ENCODE data around the gene CYP4F22.
"Not testable (repeated sequence)": the region's sequence is repeated elsewhere in the genome, so short reads cannot be mapped to it uniquely, and the experiment has no call there.

Gene CYP4F22

DNA sequence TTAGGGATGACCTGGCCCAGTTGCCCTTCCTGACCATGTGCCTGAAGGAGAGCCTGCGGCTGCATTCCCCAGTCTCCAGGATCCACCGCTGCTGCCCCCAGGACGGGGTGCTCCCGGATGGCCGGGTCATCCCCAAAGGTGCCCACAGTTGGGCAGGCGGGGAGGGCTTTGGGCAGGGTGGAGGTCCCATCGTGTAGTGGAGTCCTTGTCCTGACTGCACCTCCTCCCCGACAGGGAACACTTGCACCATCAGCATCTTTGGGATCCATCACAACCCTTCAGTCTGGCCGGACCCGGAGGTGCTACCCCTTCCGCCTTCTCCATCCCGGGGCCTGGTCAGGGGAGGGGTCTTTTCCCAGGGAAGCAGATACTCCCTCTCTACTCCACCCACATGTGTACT lies 75.0 kb downstream of the CYP4F22 start:
- no peak for DNase-seq

DNA sequence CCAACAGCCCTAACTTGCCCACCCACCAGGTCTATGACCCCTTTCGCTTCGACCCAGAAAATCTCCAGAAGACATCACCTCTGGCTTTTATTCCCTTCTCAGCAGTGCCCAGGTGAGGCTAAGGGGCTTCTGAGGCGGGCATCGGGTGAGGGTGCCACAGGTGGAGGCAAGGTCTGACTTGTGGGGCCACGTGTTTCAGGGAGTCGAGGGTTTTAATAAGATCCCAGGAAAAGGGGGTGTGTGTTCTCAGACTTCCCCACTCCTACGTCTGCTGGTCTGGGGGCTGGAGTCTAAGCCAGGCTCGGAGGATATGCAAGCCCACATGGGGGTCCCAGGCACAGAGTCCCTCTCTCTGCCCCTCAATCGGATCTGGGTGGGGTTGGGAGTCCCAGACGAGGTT lies 75.8 kb downstream of the CYP4F22 start:
- DNase-seq: no peak

DNA sequence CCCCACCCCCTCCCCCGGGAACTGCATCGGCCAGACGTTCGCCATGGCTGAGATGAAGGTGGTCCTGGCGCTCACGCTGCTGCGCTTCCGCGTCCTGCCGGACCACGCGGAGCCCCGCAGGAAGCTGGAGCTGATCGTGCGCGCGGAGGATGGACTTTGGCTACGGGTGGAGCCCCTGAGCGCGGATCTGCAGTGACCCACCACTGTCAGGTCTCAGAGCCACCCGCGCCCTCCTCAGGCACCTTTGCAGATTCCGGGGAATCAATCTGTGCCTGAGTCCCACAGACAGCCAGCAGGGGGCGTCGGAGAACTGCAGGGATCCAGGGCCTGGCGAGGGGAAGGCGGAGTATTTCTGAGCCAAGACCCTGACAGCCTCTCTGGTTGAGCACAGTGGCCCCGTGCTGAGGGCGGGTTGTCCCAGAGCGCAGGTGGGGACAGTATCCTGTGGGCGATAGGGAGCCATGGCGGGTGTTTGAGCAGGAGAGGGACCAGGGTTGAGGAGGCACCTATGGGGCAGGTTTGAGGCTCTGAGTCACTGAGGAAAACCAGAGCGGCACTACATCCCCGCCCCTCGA lies 76.3 kb downstream of the CYP4F22 start:
- DNase-seq: peak; percentile 18

DNA sequence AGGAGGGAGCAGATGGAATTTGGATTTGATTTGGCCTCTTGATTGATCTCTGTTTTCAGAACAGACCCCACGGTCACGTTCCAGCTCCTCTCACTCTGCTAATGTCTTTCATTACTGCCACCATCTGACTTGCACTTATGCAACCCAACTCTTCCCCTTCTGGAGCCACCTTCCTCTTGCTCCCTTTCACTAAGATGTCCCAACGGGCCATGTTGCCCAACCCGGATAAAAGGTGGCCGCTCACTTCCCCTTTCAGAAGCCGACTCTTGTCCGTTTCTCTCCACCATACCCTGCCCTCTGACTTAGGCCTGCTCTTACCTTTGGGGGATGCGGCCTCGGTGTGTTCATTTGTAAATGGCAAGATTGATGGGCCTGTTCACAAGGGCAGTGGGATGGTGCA lies 79.3 kb downstream of the CYP4F22 start:
- no peak for DNase-seq

DNA sequence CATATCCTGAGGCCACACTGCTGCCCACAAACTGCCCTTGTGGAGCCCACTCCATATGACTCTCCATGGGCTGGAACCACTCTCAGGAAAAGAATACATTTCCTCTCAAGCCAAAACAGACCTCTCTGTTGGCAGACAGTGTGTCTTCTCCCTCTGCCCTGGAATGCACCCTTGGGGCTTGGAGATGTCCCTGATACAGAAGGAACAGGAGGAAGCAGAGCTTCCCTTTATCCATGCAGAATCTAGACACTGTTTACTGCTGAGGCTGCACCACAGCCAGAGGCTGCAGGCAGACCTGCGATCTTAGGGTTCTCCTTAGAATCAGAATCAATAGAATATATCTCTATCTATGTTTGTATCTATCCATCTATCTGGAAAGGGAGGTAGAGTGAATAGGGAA lies 79.9 kb downstream of the CYP4F22 start:
- DNase-seq: no peak

DNA sequence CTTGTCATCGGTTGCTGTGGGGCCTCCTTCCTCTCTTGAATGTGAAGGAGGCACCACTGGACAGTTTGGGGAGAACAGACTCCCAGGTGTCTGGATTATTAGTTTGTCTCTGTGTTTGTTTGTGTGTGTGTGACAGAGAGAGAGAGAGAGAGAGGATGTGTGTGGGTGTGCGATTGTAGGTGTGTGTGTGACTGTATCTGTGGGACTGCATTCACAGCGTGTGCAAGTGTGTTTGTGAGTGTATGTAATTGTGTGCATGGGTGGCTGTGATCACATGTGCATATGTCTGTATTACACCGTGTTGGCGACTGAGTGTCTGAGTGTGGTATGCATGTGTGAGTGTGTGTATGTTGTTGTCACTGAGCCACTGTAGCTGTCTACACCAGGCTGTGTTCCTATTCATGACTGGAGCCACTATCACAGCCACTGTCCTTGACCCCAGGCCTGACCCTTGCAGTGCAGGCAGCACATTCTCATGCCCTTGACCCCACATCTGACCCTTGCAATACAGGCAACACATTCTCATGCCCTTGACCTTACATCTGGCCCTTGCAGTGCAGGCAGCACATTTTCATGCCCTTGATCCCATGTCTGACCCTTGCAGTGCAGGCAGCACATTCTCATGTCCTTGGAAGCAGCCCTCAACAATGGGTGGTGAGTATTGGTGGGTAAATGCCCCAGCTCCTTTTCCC lies 81.6 kb downstream of the CYP4F22 start:
- DNase-seq: no peak

DNA sequence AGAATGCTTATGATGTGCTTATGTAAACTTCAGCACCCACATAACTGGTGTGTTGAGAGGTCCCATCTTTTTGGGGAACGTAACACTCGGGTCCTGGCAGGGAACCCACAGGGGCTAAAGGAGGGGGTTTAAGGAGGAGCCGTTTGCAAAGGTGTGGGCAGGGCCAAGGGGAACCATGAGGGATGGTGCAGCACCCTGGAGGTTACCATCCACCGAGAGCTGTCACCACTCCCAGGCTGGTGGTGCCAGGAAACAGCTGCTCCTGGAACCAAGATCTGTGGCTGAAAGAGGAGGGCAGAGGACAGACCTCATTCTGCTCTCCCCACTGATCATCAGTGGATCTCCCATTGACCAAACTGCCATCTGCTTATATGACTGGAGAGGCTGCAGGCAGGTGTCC lies 83.5 kb downstream of the CYP4F22 start:
- DNase-seq: no peak

DNA sequence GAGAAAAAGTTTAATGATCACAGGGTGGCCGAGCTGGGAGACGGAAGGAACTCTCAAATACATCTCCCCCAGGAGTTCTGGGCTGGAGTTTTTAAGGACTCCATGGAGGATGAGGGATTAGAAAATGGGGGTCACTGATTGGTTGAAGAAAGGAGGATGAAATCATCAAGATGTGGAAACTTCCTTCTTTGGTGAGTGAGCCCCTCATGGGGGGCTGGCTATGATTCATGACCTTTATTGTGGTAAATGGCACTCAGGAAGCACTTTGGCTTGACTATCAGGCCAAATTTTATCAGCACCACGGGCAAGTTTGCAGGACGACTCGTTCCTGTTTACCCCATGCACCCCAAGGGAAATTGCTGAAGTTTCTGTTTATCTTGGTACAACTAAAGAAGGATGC lies 84.2 kb downstream of the CYP4F22 start:
- DNase-seq: not testable (repeated sequence)

DNA sequence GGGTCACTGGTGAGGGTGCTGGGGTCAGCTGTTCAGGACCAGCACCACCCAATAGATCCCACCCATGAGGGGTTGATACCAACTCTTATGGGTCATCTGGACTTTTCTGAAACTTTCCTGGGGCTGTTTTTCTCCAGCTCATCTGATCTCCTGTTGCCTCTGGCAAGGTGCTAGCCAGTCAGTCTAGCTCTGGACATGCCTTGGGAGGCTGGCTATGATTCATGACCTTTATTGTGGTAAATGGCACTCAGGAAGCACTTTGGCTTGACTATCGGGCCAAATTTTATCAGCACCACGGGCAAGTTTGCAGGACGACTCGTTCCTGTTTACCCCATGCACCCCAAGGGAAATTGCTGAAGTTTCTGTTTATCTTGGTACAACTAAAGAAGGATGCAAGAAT lies 85.4 kb downstream of the CYP4F22 start:
- not testable (repeated sequence) for DNase-seq

DNA sequence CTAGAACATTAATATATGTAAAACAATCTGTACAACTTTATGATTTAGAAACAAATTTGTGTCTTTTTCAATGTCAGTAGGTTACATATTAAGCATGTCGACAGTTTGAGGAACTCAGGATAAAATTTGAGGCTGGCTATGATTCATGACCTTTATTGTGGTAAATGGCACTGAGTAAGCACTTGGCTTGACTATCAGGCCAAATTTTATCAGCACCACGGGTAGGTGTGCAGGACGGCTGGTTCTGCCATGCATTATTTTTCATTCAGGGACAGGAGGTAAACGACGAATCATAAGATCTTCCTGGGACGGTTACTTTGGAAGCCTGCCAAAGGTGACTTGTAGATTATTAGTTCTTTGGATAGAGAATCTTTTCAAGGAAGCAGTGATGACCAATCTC lies 86.7 kb downstream of the CYP4F22 start:
- no peak for DNase-seq

All from NCI-H146 (cell line).